ENCODE data around the gene MICOS13.

Gene MICOS13, protein sequence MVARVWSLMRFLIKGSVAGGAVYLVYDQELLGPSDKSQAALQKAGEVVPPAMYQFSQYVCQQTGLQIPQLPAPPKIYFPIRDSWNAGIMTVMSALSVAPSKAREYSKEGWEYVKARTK
- 10.6 to 19.9 (median 18.6) reads per million in 3 donors for total RNA-seq

DNA sequence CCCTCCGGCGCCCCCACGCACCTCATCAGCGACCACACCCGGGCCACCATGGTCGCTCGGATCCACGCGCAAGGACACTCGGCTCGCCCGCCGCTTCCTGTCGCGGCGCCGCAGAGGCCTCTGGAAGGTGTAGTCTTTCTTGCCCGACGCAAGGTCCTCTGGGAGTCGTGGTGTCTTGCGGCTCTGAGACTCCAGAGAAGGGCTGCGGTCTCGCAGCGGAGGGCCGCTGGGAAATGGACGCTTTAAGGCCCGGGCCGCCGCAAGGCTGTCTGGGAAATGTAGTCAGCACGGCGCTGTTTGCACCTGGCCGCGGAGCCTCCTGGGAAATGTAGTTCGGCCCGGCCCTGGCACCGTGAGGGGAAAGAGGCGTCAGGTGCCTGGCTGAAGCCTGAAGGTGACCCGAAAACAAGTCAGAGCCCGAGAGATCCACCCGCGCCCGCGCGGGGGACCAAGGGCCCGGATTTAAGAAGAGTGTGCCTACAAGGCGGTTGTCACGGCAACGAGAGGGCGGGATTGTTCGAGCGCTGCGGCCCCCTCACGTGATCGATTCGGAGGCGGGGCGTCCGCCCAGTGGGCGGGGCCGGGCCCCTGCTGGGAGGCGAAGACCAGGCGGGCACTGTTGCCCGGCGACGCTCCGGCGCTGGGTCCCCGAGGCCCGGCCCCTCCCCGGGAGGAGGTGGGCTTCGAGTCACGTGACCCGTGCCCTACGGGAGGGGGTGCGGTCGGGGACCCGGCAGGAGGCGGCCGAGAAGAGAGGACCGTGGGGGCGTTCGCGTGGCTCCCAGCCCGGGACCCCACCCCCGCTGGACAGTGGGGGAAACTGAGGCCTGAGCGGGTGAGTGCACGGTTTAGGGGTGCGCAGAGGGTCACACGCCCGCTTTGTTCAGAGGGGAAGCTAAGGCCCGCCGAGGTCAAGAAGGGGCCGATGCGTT is at the start of gene MICOS13, which contains the start of gene HSD11B1L:
Gene MICOS13 (minus strand): TSS at position 80 of the 932 bp plus-strand sequence. CDS start 30 bp downstream, at position 50.
Gene HSD11B1L (plus strand): TSS at position 591 of the 932 bp plus-strand sequence. CDS start 3,806 bp downstream, outside the sequence.
- peak within 1 kb of the TSS; percentile 97 for H3K27ac ChIP-seq (ENCODE audit: insufficient read depth, low read length, poor library complexity, severe bottlenecking)
- DNase-seq, result peak; percentile 95 to 98 (median 98)
- H3K27me3 ChIP-seq (replicated peaks; ENCODE audit: control insufficient read depth, insufficient read depth, low read length, poor library complexity, severe bottlenecking), result no peaks in the 10 kb centered on the region
- no peaks in the 10 kb centered on the region for H3K9me3 ChIP-seq (ENCODE audit: control insufficient read depth, low read length)
- H3K4me1 ChIP-seq (ENCODE audit: control insufficient read depth, insufficient read depth, low read length, poor library complexity, severe bottlenecking), result peaks cover 13% of the 10 kb centered on the region
- H3K4me3 ChIP-seq (ENCODE audit: insufficient read depth, low read depth, low read length, poor library complexity, severe bottlenecking), result peak within 1 kb of the TSS; percentile 95
- H3K36me3 ChIP-seq (ENCODE audit: control insufficient read depth, insufficient read depth, low read length), result no peaks in the 10 kb centered on the region

DNA sequence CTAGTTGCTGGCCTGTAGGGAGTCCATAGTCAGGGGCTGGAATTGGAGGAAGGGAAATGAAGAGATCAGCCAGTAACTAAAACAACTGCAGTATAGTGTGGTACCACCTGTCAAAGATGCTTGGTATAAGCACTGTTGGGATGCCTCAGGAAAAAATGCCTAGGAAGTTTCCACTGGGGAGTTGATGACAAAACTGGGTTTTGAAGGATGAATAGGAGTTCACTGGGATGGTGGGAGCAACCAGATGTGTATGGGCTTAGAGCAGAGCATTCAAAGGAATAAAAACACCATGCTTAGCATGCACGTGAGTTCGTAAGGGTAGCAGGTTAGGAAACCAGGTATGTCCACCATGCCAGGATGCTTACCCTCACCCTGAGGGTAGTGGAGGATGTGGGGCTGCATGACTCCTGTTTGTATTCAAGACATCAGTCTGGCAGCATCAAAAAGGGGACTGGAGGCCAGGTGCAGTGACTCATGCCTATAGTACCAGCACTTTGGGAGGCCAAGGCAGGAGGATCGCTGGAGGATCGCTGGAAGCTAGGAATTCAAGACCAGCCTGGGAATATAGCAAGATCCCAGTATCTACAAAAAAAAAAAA is 47.2 kb upstream of the MICOS13 start:
- H3K27ac ChIP-seq (ENCODE audit: insufficient read depth, low read length, poor library complexity, severe bottlenecking), result no peak overlapping the region
- no peaks in the 10 kb centered on the region for H3K9me3 ChIP-seq (ENCODE audit: control insufficient read depth, low read length)
- H3K36me3 ChIP-seq (ENCODE audit: control insufficient read depth, insufficient read depth, low read length), result no peaks in the 10 kb centered on the region
- H3K4me1 ChIP-seq (ENCODE audit: control insufficient read depth, insufficient read depth, low read length, poor library complexity, severe bottlenecking), result no peaks in the 10 kb centered on the region
- no peak for DNase-seq
- H3K4me3 ChIP-seq (ENCODE audit: insufficient read depth, low read depth, low read length, poor library complexity, severe bottlenecking), result no peak overlapping the region
- no peaks in the 10 kb centered on the region for H3K27me3 ChIP-seq (replicated peaks; ENCODE audit: control insufficient read depth, insufficient read depth, low read length, poor library complexity, severe bottlenecking)

DNA sequence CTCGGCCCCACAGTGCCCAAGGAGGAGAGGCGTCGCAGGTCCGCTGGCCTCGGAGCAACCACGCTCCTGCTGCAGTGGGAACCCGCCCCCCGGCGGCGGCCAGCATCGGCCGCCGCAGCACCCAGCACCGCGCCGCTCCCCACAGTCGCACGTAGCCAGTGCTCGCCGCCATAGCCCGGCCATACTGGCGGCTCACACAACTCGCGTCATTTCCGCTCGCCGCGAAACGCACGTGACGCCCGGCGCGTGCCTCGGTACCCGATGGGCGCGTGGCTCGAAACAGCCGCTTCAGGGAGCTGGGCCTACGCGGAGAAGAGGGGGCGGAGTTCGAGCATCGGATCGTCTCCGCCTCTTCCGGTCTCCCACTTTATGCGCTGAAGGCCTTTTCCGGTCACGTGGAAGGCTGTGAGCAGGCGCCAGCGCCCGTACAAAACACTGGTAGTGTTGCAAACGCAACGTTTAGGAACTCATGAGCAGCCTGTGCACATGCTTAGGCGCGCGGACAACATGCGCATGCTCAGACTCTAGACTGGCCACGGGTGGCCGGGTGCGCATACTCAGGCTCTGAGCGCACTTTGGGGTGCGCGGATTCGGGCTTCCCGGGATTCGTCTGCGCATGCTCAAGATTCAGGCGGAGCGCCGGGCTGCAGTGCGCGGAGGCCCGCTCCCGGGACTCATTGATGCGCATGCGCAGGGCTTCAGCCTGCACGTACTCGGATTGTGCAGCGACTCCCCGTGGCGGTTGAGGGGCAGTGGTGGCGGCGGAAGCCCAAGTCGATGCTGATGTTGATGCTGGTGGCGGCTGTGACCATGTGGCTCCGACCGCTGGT is 39.9 kb upstream of the MICOS13 start, which contains the start of the genes CATSPERD and LONP1:
Gene CATSPERD (plus strand): TSS at position 677 of the 830 bp plus-strand sequence. CDS start 101 bp downstream, at position 778.
Gene LONP1 (minus strand): TSS at position 186 of the 830 bp plus-strand sequence. CDS start 14 bp downstream, at position 172.
- H3K27me3 ChIP-seq (replicated peaks; ENCODE audit: control insufficient read depth, insufficient read depth, low read length, poor library complexity, severe bottlenecking), result no peaks in the 10 kb centered on the region
- peaks cover 11% of the 10 kb centered on the region for H3K4me1 ChIP-seq (ENCODE audit: control insufficient read depth, insufficient read depth, low read length, poor library complexity, severe bottlenecking)
- H3K27ac ChIP-seq (ENCODE audit: insufficient read depth, low read length, poor library complexity, severe bottlenecking), result peak within 1 kb of the TSS; percentile 84
- peak; percentile 95 to 98 (median 97) for DNase-seq
- H3K4me3 ChIP-seq (ENCODE audit: insufficient read depth, low read depth, low read length, poor library complexity, severe bottlenecking), result peak within 1 kb of the TSS; percentile 84
- H3K36me3 ChIP-seq (ENCODE audit: control insufficient read depth, insufficient read depth, low read length), result no peaks in the 10 kb centered on the region
- H3K9me3 ChIP-seq (ENCODE audit: control insufficient read depth, low read length), result no peaks in the 10 kb centered on the region

DNA sequence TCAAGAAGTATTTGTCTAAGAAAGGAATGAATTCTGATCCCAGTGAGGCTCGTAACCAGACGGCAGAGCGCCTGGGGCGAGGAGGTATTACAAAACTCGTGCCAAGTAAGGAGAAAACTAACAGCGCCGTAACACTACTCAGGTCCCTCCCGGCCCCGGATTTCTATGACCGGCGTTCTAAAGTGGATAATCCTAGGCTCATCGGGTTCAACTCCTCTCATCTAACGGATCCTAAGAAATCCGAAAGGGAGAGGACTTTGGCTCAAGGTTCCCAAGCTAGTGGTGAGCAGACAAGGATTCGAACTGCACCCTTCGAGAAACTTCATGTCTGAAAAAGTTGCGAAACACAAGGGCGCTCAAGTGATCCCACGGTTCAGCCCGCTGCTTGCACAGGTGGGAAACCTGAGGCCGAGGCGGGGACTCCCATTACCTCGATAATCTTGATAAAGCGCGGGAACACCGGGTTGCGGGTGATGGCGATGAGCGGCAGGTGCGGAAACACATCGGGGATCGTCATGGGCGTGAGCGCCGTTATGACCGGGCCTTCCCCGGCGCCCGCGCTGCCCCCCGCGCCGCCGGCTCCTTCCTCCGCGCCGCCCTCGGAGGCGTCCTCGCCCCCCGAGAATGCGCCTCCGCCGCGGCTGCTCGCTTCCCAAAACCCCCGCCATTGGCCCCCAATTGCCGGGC is 39.1 kb upstream of the MICOS13 start:
- Histone ChIP-seq H3K4me1 (ENCODE audit: control insufficient read depth, insufficient read depth, low read length, poor library complexity, severe bottlenecking) (peaks cover 11% of the 10 kb centered on the region), H3K9me3 (ENCODE audit: control insufficient read depth, low read length) (no peaks in the 10 kb centered on the region), H3K36me3 (ENCODE audit: control insufficient read depth, insufficient read depth, low read length) (no peaks in the 10 kb centered on the region), H3K27ac (ENCODE audit: insufficient read depth, low read length, poor library complexity, severe bottlenecking) (peak overlapping the region; percentile 84), H3K27me3 (replicated peaks; ENCODE audit: control insufficient read depth, insufficient read depth, low read length, poor library complexity, severe bottlenecking) (no peaks in the 10 kb centered on the region), H3K4me3 (ENCODE audit: insufficient read depth, low read depth, low read length, poor library complexity, severe bottlenecking) (peak overlapping the region; percentile 84)
- DNase-seq, result peak; percentile 18 to 39 (median 35)

DNA sequence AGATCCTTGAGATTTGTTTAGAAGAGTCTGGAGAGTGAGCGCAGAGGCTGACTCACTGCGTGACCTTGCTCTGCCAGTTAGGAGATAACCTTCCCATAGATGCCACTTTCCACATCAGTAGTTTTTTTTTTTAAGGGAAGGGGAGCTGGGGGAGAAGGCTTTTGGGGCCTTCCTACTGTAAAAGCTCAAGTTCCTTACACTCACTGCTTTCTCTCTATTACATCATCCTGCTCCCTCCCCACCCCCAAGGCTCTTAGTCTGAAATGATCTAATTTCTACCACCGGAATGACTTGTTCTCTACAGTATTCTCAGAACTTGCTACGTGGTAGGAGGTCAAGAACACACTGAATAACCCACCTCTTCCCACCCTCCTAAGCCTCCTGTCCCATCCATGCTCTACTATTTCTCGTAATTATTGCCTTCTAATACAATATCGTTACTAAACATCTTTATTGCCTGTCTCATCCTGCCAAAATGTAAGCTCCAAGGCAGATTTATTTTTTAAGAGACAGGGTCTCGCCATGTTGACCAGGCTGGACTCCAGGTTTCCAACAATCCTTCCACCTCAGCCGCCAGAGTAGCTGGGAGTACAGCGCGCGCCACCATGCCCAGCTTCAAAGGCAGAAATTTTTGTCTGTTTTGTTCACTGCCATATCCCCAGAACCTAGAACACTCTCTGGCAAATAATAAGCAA is 38.4 kb upstream of the MICOS13 start:
- peaks cover 11% of the 10 kb centered on the region for H3K4me1 ChIP-seq (ENCODE audit: control insufficient read depth, insufficient read depth, low read length, poor library complexity, severe bottlenecking)
- DNase-seq, result no peak
- no peaks in the 10 kb centered on the region for H3K9me3 ChIP-seq (ENCODE audit: control insufficient read depth, low read length)
- H3K27me3 ChIP-seq (replicated peaks; ENCODE audit: control insufficient read depth, insufficient read depth, low read length, poor library complexity, severe bottlenecking), result no peaks in the 10 kb centered on the region
- H3K27ac ChIP-seq (ENCODE audit: insufficient read depth, low read length, poor library complexity, severe bottlenecking), result peak overlapping the region; percentile 84
- peaks cover 5% of the 10 kb centered on the region for H3K36me3 ChIP-seq (ENCODE audit: control insufficient read depth, insufficient read depth, low read length)
- H3K4me3 ChIP-seq (ENCODE audit: insufficient read depth, low read depth, low read length, poor library complexity, severe bottlenecking), result peak overlapping the region; percentile 84

DNA sequence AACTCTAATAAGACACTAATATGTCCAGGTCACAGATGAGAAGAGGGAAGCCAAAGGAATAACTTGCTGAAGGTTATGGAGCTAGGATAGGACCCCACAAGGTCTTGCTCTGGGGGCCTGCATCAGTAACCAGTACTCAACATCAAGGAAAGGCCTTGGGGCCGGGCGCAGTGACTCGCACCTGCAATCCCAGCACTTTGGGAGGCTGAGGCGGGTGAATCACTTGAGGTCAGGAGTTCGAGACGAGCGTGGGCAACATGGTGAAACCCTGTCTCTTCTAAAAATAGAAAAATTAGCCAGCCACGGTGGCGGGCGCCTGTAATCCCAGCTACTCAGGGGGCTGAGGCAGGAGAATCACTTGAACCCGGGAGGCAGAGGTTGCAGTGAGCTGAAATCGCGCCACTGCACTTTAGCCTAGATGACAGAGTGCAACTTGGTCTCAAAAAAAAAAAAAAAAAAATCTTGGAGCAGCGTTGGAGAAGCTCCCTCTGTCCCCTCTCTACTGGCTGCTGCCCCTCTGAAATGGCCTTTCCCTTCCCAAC is 37.8 kb upstream of the MICOS13 start:
- Histone ChIP-seq H3K36me3 (ENCODE audit: control insufficient read depth, insufficient read depth, low read length) (peaks cover 11% of the 10 kb centered on the region), H3K27me3 (replicated peaks; ENCODE audit: control insufficient read depth, insufficient read depth, low read length, poor library complexity, severe bottlenecking) (no peaks in the 10 kb centered on the region), H3K27ac (ENCODE audit: insufficient read depth, low read length, poor library complexity, severe bottlenecking) (no peak overlapping the region), H3K4me1 (ENCODE audit: control insufficient read depth, insufficient read depth, low read length, poor library complexity, severe bottlenecking) (peaks cover 11% of the 10 kb centered on the region), H3K4me3 (ENCODE audit: insufficient read depth, low read depth, low read length, poor library complexity, severe bottlenecking) (peak overlapping the region; percentile 84), H3K9me3 (ENCODE audit: control insufficient read depth, low read length) (no peaks in the 10 kb centered on the region)
- no peak for DNase-seq

DNA sequence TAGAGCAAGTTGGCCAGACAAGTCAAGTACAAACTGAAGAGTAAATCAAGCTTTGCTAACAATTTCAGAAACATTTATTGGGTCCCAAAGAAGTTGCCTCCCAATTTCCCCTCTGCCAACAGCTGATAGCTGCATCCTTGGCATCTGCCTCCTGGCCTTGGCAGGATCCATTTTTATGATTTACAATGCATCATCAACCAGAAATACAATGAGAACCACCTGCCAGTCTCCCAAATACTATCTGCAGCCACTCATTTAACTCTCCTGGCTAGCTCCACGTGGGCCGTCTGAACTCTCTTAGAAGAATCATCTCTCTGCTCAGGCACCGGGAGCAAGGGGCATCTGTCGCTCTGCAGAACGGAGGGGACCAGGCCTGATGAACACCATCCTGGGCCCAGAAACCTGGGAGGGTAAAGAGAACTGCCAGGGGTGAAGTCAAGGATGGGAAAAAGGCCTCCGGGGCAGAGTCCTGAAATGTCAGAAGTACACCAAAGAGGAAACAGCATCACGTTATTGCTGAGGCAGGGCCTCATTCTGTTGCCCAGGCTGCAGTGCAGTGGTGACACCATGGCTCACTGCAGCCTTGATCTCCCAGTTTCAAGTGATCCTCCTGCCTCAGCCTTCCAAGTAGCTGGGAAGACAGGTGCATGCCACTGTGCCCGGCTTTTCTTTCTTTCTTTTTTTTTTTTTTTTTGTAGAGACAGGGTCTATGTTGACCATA is 37.1 kb upstream of the MICOS13 start:
- no peak for DNase-seq
- H3K27ac ChIP-seq (ENCODE audit: insufficient read depth, low read length, poor library complexity, severe bottlenecking), result no peak overlapping the region
- H3K9me3 ChIP-seq (ENCODE audit: control insufficient read depth, low read length), result no peaks in the 10 kb centered on the region
- H3K27me3 ChIP-seq (replicated peaks; ENCODE audit: control insufficient read depth, insufficient read depth, low read length, poor library complexity, severe bottlenecking), result no peaks in the 10 kb centered on the region
- peaks cover 19% of the 10 kb centered on the region for H3K36me3 ChIP-seq (ENCODE audit: control insufficient read depth, insufficient read depth, low read length)
- H3K4me3 ChIP-seq (ENCODE audit: insufficient read depth, low read depth, low read length, poor library complexity, severe bottlenecking), result no peak overlapping the region
- H3K4me1 ChIP-seq (ENCODE audit: control insufficient read depth, insufficient read depth, low read length, poor library complexity, severe bottlenecking), result peaks cover 11% of the 10 kb centered on the region

DNA sequence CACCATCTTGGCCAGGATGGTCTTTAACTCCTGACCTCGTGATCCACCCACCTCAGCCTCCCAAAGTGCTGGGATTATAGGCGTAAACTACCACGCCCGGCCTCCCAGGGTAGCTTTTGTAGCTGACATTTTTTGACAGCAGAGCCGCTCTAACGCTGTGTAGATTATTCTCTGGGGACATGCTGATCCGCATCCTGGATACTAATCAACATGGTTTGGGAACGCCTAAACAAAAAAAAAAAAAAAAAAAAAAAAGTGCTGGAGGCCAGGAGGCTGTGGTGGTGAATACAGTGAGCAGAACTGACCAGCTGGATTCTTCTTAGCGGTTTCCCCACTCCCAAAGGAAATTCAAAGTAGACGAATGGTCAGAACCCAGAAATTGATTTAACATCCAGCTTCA is 34.5 kb upstream of the MICOS13 start:
- Histone ChIP-seq H3K9me3 (ENCODE audit: control insufficient read depth, low read length) (no peaks in the 10 kb centered on the region), H3K4me1 (ENCODE audit: control insufficient read depth, insufficient read depth, low read length, poor library complexity, severe bottlenecking) (peaks cover 11% of the 10 kb centered on the region), H3K36me3 (ENCODE audit: control insufficient read depth, insufficient read depth, low read length) (peaks cover 40% of the 10 kb centered on the region), H3K27ac (ENCODE audit: insufficient read depth, low read length, poor library complexity, severe bottlenecking) (no peak overlapping the region), H3K27me3 (replicated peaks; ENCODE audit: control insufficient read depth, insufficient read depth, low read length, poor library complexity, severe bottlenecking) (no peaks in the 10 kb centered on the region), H3K4me3 (ENCODE audit: insufficient read depth, low read depth, low read length, poor library complexity, severe bottlenecking) (no peak overlapping the region)
- DNase-seq, result no peak
